Stimulated activated CD4-positive, alpha-beta T cell treated with anti-CD3 and anti-CD28 coated beads, Interleukin-1b, Interleukin-23, amount 100 ng/mL, for 1 hour (primary cell): ENCODE measurements around the gene MAGI2.

Source experiments
- DNase-seq, 2 donors: peaks; one replicate each; pipeline ENCODE4 v3.0.0-alpha.2; 2020; ENCODE audit warnings: low read depth in 2 of 2

MAGI2 gene

GRCh38 chr7:78095549-78095948, 1357.9 kb downstream of the MAGI2 start:
- DNase-seq, result no peak

- DNase-seq, result no peak
Measured at GRCh38 chr7:78092331-78092730, 1361.1 kb downstream of the MAGI2 start.

- DNase-seq, result no peak
Measured at GRCh38 chr7:78090616-78091015, 1362.9 kb downstream of the MAGI2 start.

GRCh38 chr7:78083476-78084120, 1369.9 kb downstream of the MAGI2 start:
- no peak for DNase-seq

- DNase-seq, result no peak
Measured at GRCh38 chr7:78082556-78082955, 1370.9 kb downstream of the MAGI2 start.

- DNase-seq, result no peak
Measured at GRCh38 chr7:78081888-78082287, 1371.6 kb downstream of the MAGI2 start.

GRCh38 chr7:78081344-78081743, 1372.1 kb downstream of the MAGI2 start:
- no peak for DNase-seq

GRCh38 chr7:78080811-78081210, 1372.7 kb downstream of the MAGI2 start:
- no peak for DNase-seq

- no peak for DNase-seq
Measured at GRCh38 chr7:78080241-78080640, 1373.2 kb downstream of the MAGI2 start.

GRCh38 chr7:78074713-78075112, 1378.8 kb downstream of the MAGI2 start:
- DNase-seq, result no peak

- DNase-seq, result no peak
Measured at GRCh38 chr7:78073609-78074382, 1379.7 kb downstream of the MAGI2 start.

- DNase-seq, result no peak
Measured at GRCh38 chr7:78072201-78072590, 1381.3 kb downstream of the MAGI2 start.

GRCh38 chr7:78071491-78072200, 1381.8 kb downstream of the MAGI2 start:
- DNase-seq, result no peak

GRCh38 chr7:78066599-78066998, 1386.9 kb downstream of the MAGI2 start:
- DNase-seq, result no peak

- DNase-seq, result no peak
Measured at GRCh38 chr7:78063758-78064157, 1389.7 kb downstream of the MAGI2 start.

GRCh38 chr7:78062214-78062613, 1391.3 kb downstream of the MAGI2 start:
- no peak for DNase-seq

GRCh38 chr7:78057571-78057970, 1395.9 kb downstream of the MAGI2 start:
- DNase-seq, result no peak

GRCh38 chr7:78055599-78055998, 1397.9 kb downstream of the MAGI2 start:
- no peak for DNase-seq

GRCh38 chr7:78055001-78055573, 1398.4 kb downstream of the MAGI2 start:
- no peak for DNase-seq

GRCh38 chr7:78052112-78052511, 1401.4 kb downstream of the MAGI2 start:
- DNase-seq, result no peak

- DNase-seq, result no peak
Measured at GRCh38 chr7:78047800-78048199, 1405.7 kb downstream of the MAGI2 start.

- DNase-seq, result no peak
Measured at GRCh38 chr7:78043159-78043558, 1410.3 kb downstream of the MAGI2 start.
